ENCODE measurements around the gene CXCL17. TPM values are rescaled to one million over a fixed set of nuclear protein-coding genes. Genes with fewer than 3 reads are reported as not detected.

CXCL17 gene
- total and polyA plus RNA-seq, 8 donors, result 8.5 to 257 (median 15.2) TPM

- Histone ChIP-seq H3K36me3 (no peaks in the 10 kb centered on the region), H3K4me3 (no peak overlapping the region), H3K4me1 (peaks cover 11 to 42% of the 10 kb centered on the region in 2 donors), H3K27ac (peak overlapping the region; percentile 33 to 34), H3K27me3 (peaks cover 0 to 27% of the 10 kb centered on the region in 2 donors), H3K9me3 (no peaks in the 10 kb centered on the region)
- peak in 1 of 4 donors; percentile 27 for DNase-seq
- ATAC-seq, result no peak
- no peak for TF ChIP-seq CTCF (IDR thresholded peaks at IDR 0.05)
- intact Hi-C loops (cut with DNase I), result no loop called here
These were observed 21.1 kb downstream of the CXCL17 start for GRCh38 chr19:42421591-42422031.

- TF ChIP-seq CTCF (IDR thresholded peaks at IDR 0.05), result no peak
- intact Hi-C loops (cut with DNase I), result no loop called here
- Histone ChIP-seq H3K27ac (peak overlapping the region in 1 of 2 donors; percentile 34), H3K9me3 (no peaks in the 10 kb centered on the region), H3K27me3 (peaks cover 0 to 27% of the 10 kb centered on the region in 2 donors), H3K4me3 (no peak overlapping the region), H3K4me1 (peaks cover 11 to 42% of the 10 kb centered on the region in 2 donors), H3K36me3 (no peaks in the 10 kb centered on the region)
- no peak for ATAC-seq
- peak in 1 of 4 donors; percentile 28 for DNase-seq
These were observed 21.6 kb downstream of the CXCL17 start for GRCh38 chr19:42421101-42421500.

- DNase-seq (peak in 2 of 4 donors; percentile 34 to 83), ATAC-seq (peak; percentile 17)
- intact Hi-C loops (cut with DNase I), result no loop called here
- Histone ChIP-seq H3K27ac (no peak overlapping the region), H3K4me1 (peaks cover 11 to 42% of the 10 kb centered on the region in 2 donors), H3K36me3 (no peaks in the 10 kb centered on the region), H3K4me3 (no peak overlapping the region), H3K27me3 (peaks cover 0 to 25% of the 10 kb centered on the region in 2 donors), H3K9me3 (no peaks in the 10 kb centered on the region)
- peak in 1 of 2 donors; percentile 62 for TF ChIP-seq CTCF (IDR thresholded peaks at IDR 0.05)
These were observed 22.6 kb downstream of the CXCL17 start for GRCh38 chr19:42420055-42420544.

GRCh38 chr19:42419309-42419708, 23.4 kb downstream of the CXCL17 start:
- Histone ChIP-seq H3K27ac (no peak overlapping the region), H3K27me3 (peaks cover 0 to 17% of the 10 kb centered on the region in 2 donors), H3K4me1 (peaks cover 11 to 42% of the 10 kb centered on the region in 2 donors), H3K9me3 (no peaks in the 10 kb centered on the region), H3K4me3 (no peak overlapping the region), H3K36me3 (no peaks in the 10 kb centered on the region)
- intact Hi-C loops (cut with DNase I), result no loop called here
- ATAC-seq, result no peak
- no peak for TF ChIP-seq CTCF (IDR thresholded peaks at IDR 0.05)
- peak in 1 of 4 donors; percentile 24 for DNase-seq

GRCh38 chr19:42412661-42413076, 30.1 kb downstream of the CXCL17 start:
- ATAC-seq, result no peak
- H3K4me1 ChIP-seq, result peaks cover 0 to 3% of the 10 kb centered on the region in 2 donors
- no peak for TF ChIP-seq CTCF (IDR thresholded peaks at IDR 0.05)
- H3K4me3 ChIP-seq, result no peak overlapping the region
- H3K36me3 ChIP-seq, result peaks cover 0 to 18% of the 10 kb centered on the region in 2 donors
- H3K27me3 ChIP-seq, result no peaks in the 10 kb centered on the region
- H3K9me3 ChIP-seq, result no peaks in the 10 kb centered on the region
- DNase-seq, result no peak
- intact Hi-C loops (cut with DNase I), result no loop called here
- H3K27ac ChIP-seq, result no peak overlapping the region
